ENCODE data around the gene C16orf74.

C16orf74 gene

DNA sequence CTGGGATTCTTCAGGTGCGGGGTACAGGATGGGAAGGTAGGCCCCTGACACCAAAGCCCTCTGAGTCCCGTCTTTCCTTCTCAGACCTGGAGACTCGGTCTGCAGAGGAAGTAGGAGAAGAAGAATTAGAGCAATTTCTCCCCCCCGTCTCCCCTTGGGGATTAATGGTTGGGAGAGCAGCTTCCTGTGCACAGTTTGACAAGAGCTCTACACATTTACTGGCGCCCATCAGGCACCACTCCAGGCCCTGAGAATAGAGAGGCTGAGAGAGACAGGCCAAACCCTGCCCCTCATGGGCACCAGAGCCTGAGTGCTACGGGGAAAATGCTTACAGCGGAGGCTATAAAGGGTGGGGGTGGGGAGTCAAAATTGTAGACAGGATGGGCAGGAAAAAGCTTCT is 3.5 kb upstream of the C16orf74 start:
- H3K4me1 ChIP-seq (ENCODE audit: control insufficient read depth, insufficient read depth, low read length) = peaks cover 41% of the 10 kb centered on the region
- H3K9me3 ChIP-seq (ENCODE audit: control insufficient read depth, low read length) = no peaks in the 10 kb centered on the region
- peaks cover 50% of the 10 kb centered on the region for H3K27me3 ChIP-seq (ENCODE audit: control insufficient read depth, insufficient read depth, low read length)
- no peak overlapping the region for H3K9ac ChIP-seq (ENCODE audit: low read length)
- H3K4me3 ChIP-seq (ENCODE audit: low read length) = no peak overlapping the region
- H3K36me3 ChIP-seq (ENCODE audit: control insufficient read depth, insufficient read depth, low read length) = no peaks in the 10 kb centered on the region

GRCh38 chr16:85753976-85754375 is 3.1 kb upstream of the C16orf74 start:
- Histone ChIP-seq H3K9ac (ENCODE audit: low read length) (no peak overlapping the region), H3K4me1 (ENCODE audit: control insufficient read depth, insufficient read depth, low read length) (peaks cover 41% of the 10 kb centered on the region), H3K27me3 (ENCODE audit: control insufficient read depth, insufficient read depth, low read length) (peaks cover 45% of the 10 kb centered on the region)

GRCh38 chr16:85753559-85753958 is 2.7 kb upstream of the C16orf74 start:
- H3K4me3 ChIP-seq (ENCODE audit: low read length) = no peak overlapping the region
- H3K36me3 ChIP-seq (ENCODE audit: control insufficient read depth, insufficient read depth, low read length) = no peaks in the 10 kb centered on the region
- H3K9ac ChIP-seq (ENCODE audit: low read length) = no peak overlapping the region
- peaks cover 41% of the 10 kb centered on the region for H3K27me3 ChIP-seq (ENCODE audit: control insufficient read depth, insufficient read depth, low read length)
- H3K9me3 ChIP-seq (ENCODE audit: control insufficient read depth, low read length) = no peaks in the 10 kb centered on the region
- peaks cover 41% of the 10 kb centered on the region for H3K4me1 ChIP-seq (ENCODE audit: control insufficient read depth, insufficient read depth, low read length)

More at GRCh38 chr16:85753976-85754375, 3.1 kb upstream of the C16orf74 start:
- Histone ChIP-seq H3K9me3 (ENCODE audit: control insufficient read depth, low read length) (no peaks in the 10 kb centered on the region), H3K36me3 (ENCODE audit: control insufficient read depth, insufficient read depth, low read length) (no peaks in the 10 kb centered on the region), H3K4me3 (ENCODE audit: low read length) (no peak overlapping the region)

DNA sequence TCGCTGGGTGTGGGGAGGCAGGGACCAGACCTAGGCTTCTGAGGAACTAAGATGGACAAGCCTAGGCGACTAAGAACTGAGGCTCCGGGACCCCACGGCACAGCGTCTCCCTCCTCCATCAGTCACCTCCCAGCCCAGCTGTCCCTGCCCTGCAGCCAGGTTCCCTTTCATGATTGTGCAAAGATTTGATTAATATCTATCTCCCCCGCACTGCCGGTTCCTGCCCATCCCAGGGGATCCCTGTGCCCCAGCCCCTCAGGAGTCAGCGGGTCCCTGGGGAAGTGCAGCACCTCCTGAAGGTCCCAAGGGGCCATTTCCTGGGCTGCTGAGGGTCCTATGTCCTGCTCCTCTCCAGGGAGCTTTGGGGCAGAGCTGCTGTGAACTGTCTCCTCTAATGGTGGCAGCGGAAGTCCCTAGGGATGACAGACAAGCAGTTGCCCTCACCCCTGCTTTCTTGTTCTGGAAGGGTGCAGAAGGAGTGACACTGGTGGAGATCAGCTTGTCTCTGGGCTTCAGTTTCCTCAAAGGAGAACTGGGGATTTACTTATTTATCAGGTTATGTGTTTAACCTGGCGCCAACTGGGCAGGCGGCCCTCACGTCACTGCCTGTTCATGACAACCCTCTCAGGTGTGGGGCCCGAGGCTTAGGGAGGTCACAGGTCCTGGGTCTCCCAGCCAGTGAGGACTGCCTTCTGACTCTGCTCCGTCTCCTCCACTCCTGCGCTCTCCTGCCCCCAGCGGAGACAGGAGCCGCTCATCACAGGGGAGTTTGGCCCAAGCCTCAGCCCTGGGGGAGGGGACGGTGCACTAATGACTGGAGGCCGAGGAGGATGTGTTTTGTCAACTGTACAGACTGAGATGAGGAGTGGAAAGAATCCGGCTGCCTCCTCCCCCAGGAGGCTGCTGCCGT is 1.9 kb upstream of the C16orf74 start:
- Histone ChIP-seq H3K9ac (ENCODE audit: low read length) (no peak overlapping the region), H3K4me1 (ENCODE audit: control insufficient read depth, insufficient read depth, low read length) (peaks cover 41% of the 10 kb centered on the region), H3K9me3 (ENCODE audit: control insufficient read depth, low read length) (no peaks in the 10 kb centered on the region), H3K4me3 (ENCODE audit: low read length) (no peak overlapping the region), H3K36me3 (ENCODE audit: control insufficient read depth, insufficient read depth, low read length) (no peaks in the 10 kb centered on the region), H3K27me3 (ENCODE audit: control insufficient read depth, insufficient read depth, low read length) (peaks cover 37% of the 10 kb centered on the region)

- H3K27me3 ChIP-seq (ENCODE audit: control insufficient read depth, insufficient read depth, low read length) = peaks cover 37% of the 10 kb centered on the region
- H3K36me3 ChIP-seq (ENCODE audit: control insufficient read depth, insufficient read depth, low read length) = no peaks in the 10 kb centered on the region
- no peaks in the 10 kb centered on the region for H3K9me3 ChIP-seq (ENCODE audit: control insufficient read depth, low read length)
- no peak overlapping the region for H3K9ac ChIP-seq (ENCODE audit: low read length)
- peaks cover 41% of the 10 kb centered on the region for H3K4me1 ChIP-seq (ENCODE audit: control insufficient read depth, insufficient read depth, low read length)
- H3K4me3 ChIP-seq (ENCODE audit: low read length) = no peak overlapping the region
These were observed 1.0 kb upstream of the C16orf74 start for GRCh38 chr16:85751698-85752501.

- Histone ChIP-seq H3K4me3 (ENCODE audit: low read length) (peak overlapping the region; percentile 19), H3K4me1 (ENCODE audit: control insufficient read depth, insufficient read depth, low read length) (peaks cover 41% of the 10 kb centered on the region), H3K27me3 (ENCODE audit: control insufficient read depth, insufficient read depth, low read length) (peaks cover 37% of the 10 kb centered on the region), H3K36me3 (ENCODE audit: control insufficient read depth, insufficient read depth, low read length) (no peaks in the 10 kb centered on the region), H3K9me3 (ENCODE audit: control insufficient read depth, low read length) (no peaks in the 10 kb centered on the region), H3K9ac (ENCODE audit: low read length) (no peak overlapping the region)
These were observed 610 bp downstream of the C16orf74 start for GRCh38 chr16:85750146-85750826.

- Histone ChIP-seq H3K9me3 (ENCODE audit: control insufficient read depth, low read length) (no peaks in the 10 kb centered on the region), H3K9ac (ENCODE audit: low read length) (no peak overlapping the region), H3K27me3 (ENCODE audit: control insufficient read depth, insufficient read depth, low read length) (peaks cover 37% of the 10 kb centered on the region), H3K36me3 (ENCODE audit: control insufficient read depth, insufficient read depth, low read length) (no peaks in the 10 kb centered on the region), H3K4me3 (ENCODE audit: low read length) (peak overlapping the region; percentile 19), H3K4me1 (ENCODE audit: control insufficient read depth, insufficient read depth, low read length) (peaks cover 41% of the 10 kb centered on the region)
These were observed 1.1 kb downstream of the C16orf74 start for GRCh38 chr16:85749771-85750145.

- peaks cover 18% of the 10 kb centered on the region for H3K4me1 ChIP-seq (ENCODE audit: control insufficient read depth, insufficient read depth, low read length)
These were observed 4.3 kb downstream of the C16orf74 start for GRCh38 chr16:85746460-85747215.

DNA sequence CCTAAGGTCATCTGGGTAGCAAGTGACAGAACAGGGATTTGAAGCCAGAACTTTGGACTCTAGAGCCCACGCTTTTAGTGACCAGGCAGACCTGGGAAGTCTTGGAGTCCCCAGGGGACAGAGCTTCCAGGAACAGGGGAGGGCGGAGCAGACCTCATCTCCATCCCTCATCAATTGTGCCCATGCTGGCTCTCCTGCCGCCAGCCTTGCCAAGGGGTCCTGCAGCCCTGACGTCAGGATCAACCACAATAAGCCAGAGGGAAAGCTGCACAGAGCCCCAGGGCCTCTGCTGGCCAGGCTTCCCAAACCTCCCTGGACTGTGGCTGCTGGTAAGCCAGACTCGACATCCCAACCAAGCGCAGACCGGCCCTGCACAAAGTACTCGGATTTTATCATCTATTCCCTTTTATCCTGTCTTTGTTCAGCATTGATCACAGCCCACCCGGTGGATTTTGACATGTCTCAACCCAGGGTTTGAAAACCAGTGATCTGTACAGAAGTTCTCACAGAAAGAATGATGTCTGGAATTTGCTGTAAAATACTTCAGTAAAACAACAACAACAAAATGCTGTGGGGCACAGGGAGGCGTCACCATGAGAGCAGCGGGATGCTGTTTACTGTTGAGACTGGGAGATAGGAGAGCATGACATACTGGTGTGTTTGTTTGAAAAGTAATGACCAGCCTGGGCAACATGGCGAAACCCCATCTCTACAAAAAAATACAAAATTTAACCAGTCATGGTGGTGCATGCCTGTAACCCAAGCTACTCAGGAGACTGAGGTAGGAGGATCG is 11.8 kb downstream of the C16orf74 start:
- no peak overlapping the region for H3K9ac ChIP-seq (ENCODE audit: low read length)
- no peaks in the 10 kb centered on the region for H3K9me3 ChIP-seq (ENCODE audit: control insufficient read depth, low read length)
- H3K36me3 ChIP-seq (ENCODE audit: control insufficient read depth, insufficient read depth, low read length) = no peaks in the 10 kb centered on the region
- peaks cover 9% of the 10 kb centered on the region for H3K4me1 ChIP-seq (ENCODE audit: control insufficient read depth, insufficient read depth, low read length)
- no peaks in the 10 kb centered on the region for H3K27me3 ChIP-seq (ENCODE audit: control insufficient read depth, insufficient read depth, low read length)
- H3K4me3 ChIP-seq (ENCODE audit: low read length) = no peak overlapping the region

More at GRCh38 chr16:85746460-85747215, 4.3 kb downstream of the C16orf74 start:
- no peak overlapping the region for H3K9ac ChIP-seq (ENCODE audit: low read length)
- no peak overlapping the region for H3K4me3 ChIP-seq (ENCODE audit: low read length)
- no peaks in the 10 kb centered on the region for H3K36me3 ChIP-seq (ENCODE audit: control insufficient read depth, insufficient read depth, low read length)
- no peaks in the 10 kb centered on the region for H3K9me3 ChIP-seq (ENCODE audit: control insufficient read depth, low read length)
- H3K27me3 ChIP-seq (ENCODE audit: control insufficient read depth, insufficient read depth, low read length) = peaks cover 19% of the 10 kb centered on the region

GRCh38 chr16:85736921-85737320 is 14.0 kb downstream of the C16orf74 start:
- H3K9me3 ChIP-seq (ENCODE audit: control insufficient read depth, low read length) = no peaks in the 10 kb centered on the region
- H3K36me3 ChIP-seq (ENCODE audit: control insufficient read depth, insufficient read depth, low read length) = no peaks in the 10 kb centered on the region
- H3K4me3 ChIP-seq (ENCODE audit: low read length) = no peak overlapping the region
- peaks cover 9% of the 10 kb centered on the region for H3K4me1 ChIP-seq (ENCODE audit: control insufficient read depth, insufficient read depth, low read length)
- no peaks in the 10 kb centered on the region for H3K27me3 ChIP-seq (ENCODE audit: control insufficient read depth, insufficient read depth, low read length)
- H3K9ac ChIP-seq (ENCODE audit: low read length) = no peak overlapping the region

DNA sequence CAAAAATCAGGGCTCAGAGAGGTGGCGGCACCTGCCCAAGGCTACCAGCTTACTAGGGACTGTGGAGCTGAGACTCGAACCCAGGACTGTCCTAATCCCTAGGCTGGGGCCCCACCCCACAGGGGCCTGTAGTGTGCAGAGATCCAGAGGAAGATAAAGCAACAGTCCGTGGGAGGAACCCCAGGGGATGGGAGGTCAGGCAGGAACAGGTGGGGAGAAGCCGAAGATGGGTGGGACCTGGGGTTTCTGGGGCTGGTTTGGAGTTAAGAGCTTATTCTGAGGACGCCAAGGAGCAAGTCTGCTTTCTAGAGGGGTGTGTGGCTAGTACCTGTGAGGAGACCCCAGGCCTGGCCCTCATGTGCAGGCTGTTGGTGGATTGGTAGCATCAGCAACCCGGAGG is 14.9 kb downstream of the C16orf74 start:
- H3K9ac ChIP-seq (ENCODE audit: low read length) = no peak overlapping the region
- H3K4me1 ChIP-seq (ENCODE audit: control insufficient read depth, insufficient read depth, low read length) = peaks cover 9% of the 10 kb centered on the region
- no peaks in the 10 kb centered on the region for H3K27me3 ChIP-seq (ENCODE audit: control insufficient read depth, insufficient read depth, low read length)
- no peaks in the 10 kb centered on the region for H3K9me3 ChIP-seq (ENCODE audit: control insufficient read depth, low read length)
- H3K4me3 ChIP-seq (ENCODE audit: low read length) = no peak overlapping the region
- H3K36me3 ChIP-seq (ENCODE audit: control insufficient read depth, insufficient read depth, low read length) = no peaks in the 10 kb centered on the region

All from mucosa of stomach (tissue), 1 donor.